ENCODE data around the gene SMAD2.
"Not testable (repeated sequence)": the region's sequence is repeated elsewhere in the genome, so short reads cannot be mapped to it uniquely, and the experiment has no call there.

The SMAD2 gene

GRCh38 chr18:47930199-47930930, at the start of gene SMAD2:
Gene SMAD2 (minus strand): TSS chr18:47930659. CDS start chr18:47896756, 33,903 bp downstream.
- in situ Hi-C loops (cut with HindIII; ENCODE audit: low sequenced_read_pairs) = no loop called here

DNA sequence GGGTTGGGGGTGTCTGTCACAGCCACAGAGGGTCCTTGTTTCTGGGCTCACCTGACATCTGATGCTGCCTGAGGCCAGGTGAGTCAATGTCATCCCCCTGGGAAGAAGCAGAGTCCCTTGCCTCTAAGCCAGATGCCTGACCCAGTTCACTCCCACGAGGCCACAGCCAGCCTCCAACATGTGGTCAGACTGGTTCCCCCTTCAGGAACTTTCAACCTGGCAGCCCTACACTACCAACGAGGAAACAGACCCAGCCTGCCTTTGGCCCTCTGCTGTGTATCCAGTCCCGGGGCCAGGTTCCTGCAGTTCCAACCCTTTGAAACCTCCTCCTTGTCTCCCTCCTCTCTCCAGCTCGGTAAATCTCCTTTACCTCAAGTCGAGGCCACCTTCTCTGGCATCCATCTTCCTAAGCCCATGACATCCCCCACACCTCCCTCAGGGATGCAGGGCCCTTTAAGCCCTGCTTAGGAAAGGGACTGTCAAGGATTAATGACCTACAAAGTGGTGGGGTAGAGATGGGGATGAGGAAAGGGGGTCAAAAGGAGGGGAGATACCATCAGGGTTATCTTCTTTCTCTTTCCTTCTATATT, 49.2 kb upstream of the SMAD2 start:
- in situ Hi-C loops (cut with HindIII; ENCODE audit: low sequenced_read_pairs) = no loop called here

DNA sequence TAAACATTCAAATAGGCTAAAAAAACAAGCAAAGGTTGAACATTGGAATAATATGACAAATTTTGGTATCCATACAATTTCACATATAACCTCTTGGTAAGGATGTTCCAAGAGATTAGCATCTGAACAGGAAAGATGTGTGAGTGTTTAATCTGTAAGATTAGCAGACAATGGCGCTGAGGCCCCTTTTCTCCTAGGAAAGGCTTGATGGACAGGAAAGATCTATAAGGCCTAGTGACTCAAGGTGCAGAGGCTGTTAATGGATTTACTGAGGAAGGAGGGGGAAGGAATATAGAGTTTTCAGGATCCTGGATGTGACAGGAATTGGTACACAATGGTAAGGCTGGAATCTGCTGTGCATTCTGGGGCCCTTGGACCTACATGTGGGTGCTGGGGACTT, 48.1 kb upstream of the SMAD2 start:
- in situ Hi-C loops (cut with HindIII; ENCODE audit: low sequenced_read_pairs) = no loop called here

DNA sequence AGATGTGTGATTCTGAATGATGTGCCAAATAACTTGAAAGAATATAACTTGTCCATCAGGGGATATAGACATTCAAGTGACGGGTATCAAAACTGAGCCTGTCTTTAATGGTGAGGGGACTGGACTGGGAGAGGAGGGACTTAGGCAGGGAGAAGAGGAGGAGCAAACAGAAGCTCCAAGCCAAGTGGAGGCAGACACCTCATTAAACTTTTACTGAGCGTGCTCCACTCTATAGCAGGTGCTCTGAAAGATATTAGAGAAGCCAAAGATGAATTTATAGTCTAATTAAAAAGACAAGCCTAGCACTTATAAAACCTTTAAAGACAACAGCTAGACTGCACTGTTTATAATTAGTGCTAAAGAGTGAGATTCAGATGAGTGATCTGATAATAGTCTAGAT, 47.7 kb upstream of the SMAD2 start:
- in situ Hi-C loops (cut with HindIII; ENCODE audit: low sequenced_read_pairs) = no loop called here

- in situ Hi-C loops (cut with HindIII; ENCODE audit: low sequenced_read_pairs) = no loop called here
Observed at GRCh38 chr18:47975701-47976100, 45.2 kb upstream of the SMAD2 start.

DNA sequence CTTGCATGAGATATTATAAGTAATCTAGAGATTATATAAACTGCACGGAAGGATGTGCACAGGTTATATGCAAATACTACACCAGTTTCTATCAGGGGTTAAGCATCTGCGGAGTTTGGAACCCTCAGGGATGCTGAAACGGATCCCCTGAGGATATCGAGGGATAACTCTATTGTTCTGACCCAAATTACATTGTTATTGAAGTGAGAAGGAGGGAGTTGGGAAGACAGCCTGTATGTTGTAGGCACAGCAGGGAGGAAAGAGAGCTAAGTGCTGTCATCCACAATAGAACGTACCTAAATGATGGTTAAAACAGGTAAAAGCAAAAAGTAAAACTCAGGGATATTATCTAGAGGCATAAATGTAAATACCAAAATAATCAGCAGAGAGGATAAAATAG, 44.6 kb upstream of the SMAD2 start:
- in situ Hi-C loops (cut with HindIII; ENCODE audit: low sequenced_read_pairs) = no loop called here

- in situ Hi-C loops (cut with HindIII; ENCODE audit: low sequenced_read_pairs) = no loop called here
Observed at GRCh38 chr18:47970664-47971531, 40.4 kb upstream of the SMAD2 start.

GRCh38 chr18:47969816-47970215, 39.4 kb upstream of the SMAD2 start:
- in situ Hi-C loops (cut with HindIII; ENCODE audit: low sequenced_read_pairs) = no loop called here

DNA sequence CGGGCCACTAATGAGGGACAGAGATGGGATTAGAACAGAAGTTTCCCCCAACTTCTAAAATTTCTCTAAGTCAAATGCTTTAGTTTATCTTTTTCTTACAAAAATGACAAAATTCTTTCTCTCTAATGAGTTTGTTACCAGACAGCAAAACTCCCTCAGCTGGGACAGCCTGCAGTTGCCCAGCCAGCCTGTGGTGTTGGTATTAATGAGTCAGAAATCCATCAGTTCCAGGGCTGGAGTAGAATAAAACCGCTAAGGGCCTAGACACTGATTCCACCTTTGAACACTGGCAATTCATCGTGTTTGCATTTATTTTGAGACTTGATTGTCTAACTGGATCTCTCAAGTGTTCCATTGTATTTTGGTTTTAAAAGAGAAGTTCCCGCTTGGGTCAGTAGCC, 38.3 kb upstream of the SMAD2 start:
- in situ Hi-C loops (cut with HindIII; ENCODE audit: low sequenced_read_pairs) = no loop called here

DNA sequence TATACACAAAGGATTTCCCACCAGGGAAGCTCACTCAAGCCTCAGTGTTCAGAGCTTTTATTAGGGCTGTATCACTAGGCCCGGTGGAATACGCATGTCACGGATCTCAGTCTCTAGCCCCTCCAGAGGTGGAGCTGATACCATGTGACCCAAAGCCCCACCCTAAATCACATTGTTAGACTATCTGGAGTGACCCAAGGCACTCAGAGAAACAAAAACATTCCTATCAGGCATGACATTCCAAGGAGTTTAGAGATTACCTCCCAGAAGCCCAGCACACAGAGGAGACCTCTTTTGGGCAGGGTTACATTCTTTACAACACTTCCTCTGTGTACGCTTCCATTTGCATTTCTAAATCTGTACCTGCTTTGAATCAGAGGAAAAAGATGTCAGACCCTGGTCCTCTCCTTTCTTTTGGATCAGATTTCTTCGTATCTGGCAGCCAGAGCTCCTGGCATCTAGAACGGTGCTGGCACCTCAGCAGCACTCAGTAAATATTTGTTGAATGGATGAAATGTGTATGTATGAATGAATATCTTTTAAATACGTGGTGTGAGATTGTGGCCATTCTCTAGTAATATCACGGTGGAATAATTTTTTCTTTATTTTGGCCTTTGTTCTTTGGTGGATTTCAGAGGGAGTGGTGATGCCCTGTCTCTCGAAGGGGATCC, 37.7 kb upstream of the SMAD2 start:
- in situ Hi-C loops (cut with HindIII; ENCODE audit: low sequenced_read_pairs) = no loop called here

GRCh38 chr18:47964053-47964452, 33.6 kb upstream of the SMAD2 start:
- in situ Hi-C loops (cut with HindIII; ENCODE audit: low sequenced_read_pairs) = no loop called here

GRCh38 chr18:47961003-47961402, 30.5 kb upstream of the SMAD2 start:
- in situ Hi-C loops (cut with HindIII; ENCODE audit: low sequenced_read_pairs) = not testable (repeated sequence)

- in situ Hi-C loops (cut with HindIII; ENCODE audit: low sequenced_read_pairs) = no loop called here
Observed at GRCh38 chr18:47953471-47953931, 23.0 kb upstream of the SMAD2 start.

- in situ Hi-C loops (cut with HindIII; ENCODE audit: low sequenced_read_pairs) = no loop called here
Observed at GRCh38 chr18:47950511-47950910, 20.1 kb upstream of the SMAD2 start.

GRCh38 chr18:47949202-47949601, 18.7 kb upstream of the SMAD2 start:
- in situ Hi-C loops (cut with HindIII; ENCODE audit: low sequenced_read_pairs) = no loop called here

GRCh38 chr18:47946889-47947288, 16.4 kb upstream of the SMAD2 start:
- in situ Hi-C loops (cut with HindIII; ENCODE audit: low sequenced_read_pairs) = no loop called here

GRCh38 chr18:47944972-47945852, 14.8 kb upstream of the SMAD2 start:
- in situ Hi-C loops (cut with HindIII; ENCODE audit: low sequenced_read_pairs) = no loop called here

DNA sequence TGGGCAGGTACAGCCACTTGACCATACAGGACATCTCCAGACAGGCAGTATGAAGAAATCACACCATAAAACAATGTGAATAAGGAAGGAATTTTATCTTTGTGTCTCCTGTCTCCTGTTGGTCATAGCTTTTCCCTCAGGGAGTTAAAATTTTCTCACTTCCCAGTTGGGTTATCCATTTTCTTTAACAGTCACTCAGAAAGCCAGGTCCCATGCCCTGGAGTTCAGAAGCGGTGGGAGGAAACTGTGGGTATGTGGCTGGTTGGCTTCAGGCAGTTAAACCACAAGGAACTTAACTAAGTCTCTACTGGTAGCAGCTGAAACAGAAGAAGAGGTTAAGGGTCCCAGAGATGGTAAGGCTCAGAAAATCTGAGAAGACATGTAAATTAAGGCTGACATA, 6.5 kb upstream of the SMAD2 start:
- in situ Hi-C loops (cut with HindIII; ENCODE audit: low sequenced_read_pairs) = no loop called here

DNA sequence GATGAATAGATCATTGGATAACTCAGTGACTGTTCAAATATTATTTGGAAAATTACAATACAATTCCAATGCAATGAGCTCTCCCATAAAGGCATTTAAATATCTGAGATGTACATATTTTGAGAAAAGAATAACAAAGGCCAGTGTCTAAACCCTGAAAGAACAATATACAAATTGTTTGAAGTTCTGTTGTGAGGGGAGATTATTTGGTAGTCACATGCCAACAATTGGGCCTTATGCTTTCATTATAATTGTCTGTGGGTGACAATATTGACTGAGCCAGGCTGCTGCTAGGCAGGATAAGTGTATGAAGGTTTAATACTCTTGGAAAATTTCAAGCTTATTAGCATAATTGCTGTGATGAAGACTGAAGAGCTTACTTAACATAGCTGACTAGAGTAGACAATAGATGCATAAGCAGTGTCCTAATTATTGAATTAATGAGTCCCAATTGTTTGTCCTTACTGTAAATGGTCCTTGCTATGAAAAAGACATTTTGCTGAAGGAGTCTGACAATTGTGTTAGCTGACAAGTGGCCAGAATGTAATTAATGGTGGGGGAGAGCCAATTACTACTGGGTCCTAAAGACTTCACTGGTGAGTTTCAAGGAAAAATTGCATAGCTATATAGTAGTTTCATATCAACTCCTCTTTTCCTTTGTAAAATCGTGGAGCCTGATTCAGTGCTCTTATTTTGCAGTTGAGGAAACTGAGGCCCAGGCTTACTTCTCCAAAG, 5.0 kb upstream of the SMAD2 start:
- in situ Hi-C loops (cut with HindIII; ENCODE audit: low sequenced_read_pairs) = no loop called here
